ENCODE measurements around the gene EYA2.

DNA sequence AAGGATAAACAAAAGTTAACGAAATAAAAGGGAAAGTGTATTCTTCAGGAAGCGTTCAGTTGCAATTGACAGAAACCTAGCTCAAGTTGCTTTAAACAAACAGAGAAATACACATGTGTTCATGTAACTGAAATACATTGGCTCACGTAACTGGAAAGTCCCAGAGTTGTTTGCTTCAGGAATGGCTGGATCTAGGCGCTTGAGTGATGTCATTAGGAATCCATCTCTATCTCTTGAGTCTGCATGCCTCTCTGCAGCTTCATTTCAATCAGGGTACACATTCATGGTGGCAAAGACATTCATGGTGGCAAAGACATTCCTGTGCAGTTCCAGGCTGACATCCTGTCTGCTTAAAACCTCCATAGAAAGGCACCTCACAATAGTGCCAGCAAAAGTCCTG lies 45.4 kb upstream of the EYA2 start:
- TF ChIP-seq, protein P1, sequence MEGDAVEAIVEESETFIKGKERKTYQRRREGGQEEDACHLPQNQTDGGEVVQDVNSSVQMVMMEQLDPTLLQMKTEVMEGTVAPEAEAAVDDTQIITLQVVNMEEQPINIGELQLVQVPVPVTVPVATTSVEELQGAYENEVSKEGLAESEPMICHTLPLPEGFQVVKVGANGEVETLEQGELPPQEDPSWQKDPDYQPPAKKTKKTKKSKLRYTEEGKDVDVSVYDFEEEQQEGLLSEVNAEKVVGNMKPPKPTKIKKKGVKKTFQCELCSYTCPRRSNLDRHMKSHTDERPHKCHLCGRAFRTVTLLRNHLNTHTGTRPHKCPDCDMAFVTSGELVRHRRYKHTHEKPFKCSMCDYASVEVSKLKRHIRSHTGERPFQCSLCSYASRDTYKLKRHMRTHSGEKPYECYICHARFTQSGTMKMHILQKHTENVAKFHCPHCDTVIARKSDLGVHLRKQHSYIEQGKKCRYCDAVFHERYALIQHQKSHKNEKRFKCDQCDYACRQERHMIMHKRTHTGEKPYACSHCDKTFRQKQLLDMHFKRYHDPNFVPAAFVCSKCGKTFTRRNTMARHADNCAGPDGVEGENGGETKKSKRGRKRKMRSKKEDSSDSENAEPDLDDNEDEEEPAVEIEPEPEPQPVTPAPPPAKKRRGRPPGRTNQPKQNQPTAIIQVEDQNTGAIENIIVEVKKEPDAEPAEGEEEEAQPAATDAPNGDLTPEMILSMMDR (optimal IDR thresholded peaks at IDR 0.05 in 1 of 3, IDR thresholded peaks at IDR 0.05 in 1 of 3, conservative IDR thresholded peaks at IDR 0.05 in 1 of 3; ENCODE audit: extremely low read depth in 1 of 3, insufficient read depth in 2 of 3, low read length in 3 of 3), result no peak
- no peak for TF ChIP-seq EZH2 (IDR thresholded peaks at IDR 0.05; ENCODE audit: low read length)
